ENCODE data around the gene PANX1. TPM values are rescaled to one million over a fixed set of nuclear protein-coding genes. Genes with fewer than 3 reads are reported as not detected.

The PANX1 gene
- total RNA-seq (2013; cell fraction: nucleolus; rRNA removed), result 19.3 and 20.6 TPM in 2 replicates
- 18.7 and 19.1 TPM in 2 replicates for total RNA-seq (2014; rRNA removed)
- total RNA-seq (2014; rRNA removed; fragmentation: Illumina TruSeq; extraction: Trizol), result 15.3 and 17.1 TPM in 2 replicates
- 16.2 and 17.2 TPM in 2 replicates for total RNA-seq (2021)
- 6.6 TPM for polyA plus RNA-seq (2011; ENCODE audit: low read depth)
- polyA plus RNA-seq (2011; rRNA removed), result 13.3 and 13.6 TPM in 2 replicates
- 9.4 and 10.0 TPM in 2 replicates for polyA plus RNA-seq (2011; cell fraction: cytosol; rRNA removed)
- polyA plus RNA-seq (2011; cell fraction: nucleus; rRNA removed), result 5.2 and 6.1 TPM in 2 replicates
- 6.8 and 7.4 TPM in 2 replicates for polyA plus RNA-seq (2012)
- polyA plus RNA-seq (2014; fragmentation: Illumina TruSeq; extraction: Trizol), result 14.9 and 16.2 TPM in 2 replicates
- polyA plus RNA-seq (2014; fragmentation: Nextera tagmentation; extraction: Ambion mirVana), result 1 to 10 TPM; 3.3 to 3.5 TPM
- 9.4 and 12.0 TPM in 2 replicates for polyA plus RNA-seq (2014; rRNA removed)
- 10 to 100 TPM; 14.2 to 14.7 TPM for polyA plus RNA-seq (2016; fragmentation: Nextera tagmentation; extraction: Ambion mirVana)
- polyA minus RNA-seq (2011; rRNA and poly(A)+ RNA removed), result 25.8 and 28.5 TPM in 2 replicates
- polyA minus RNA-seq (2011; cell fraction: cytosol; rRNA and poly(A)+ RNA removed), result 9.1 and 12.0 TPM in 2 replicates
- polyA minus RNA-seq (2011; cell fraction: nucleus; rRNA and poly(A)+ RNA removed), result 10.6 and 12.8 TPM in 2 replicates
- percentile 80 among the genes with signal in this experiment for Bru-seq, nascent RNA
- percentile 60 among the genes with signal in this experiment for BruChase-seq, experiment 1, labeled RNA remaining after a 6-hour chase
- BruChase-seq, experiment 2, labeled RNA remaining after a 2-hour chase, result percentile 69 among the genes with signal in this experiment
- long read RNA-seq, experiment 1, transcript PANX1-201 (5 exons, 2,769 nt), result major isoform, 10 of 13 reads
- long read RNA-seq, experiment 1, partial matches to known transcripts, result 2 of 13 reads
- long read RNA-seq, experiment 1, other reads (novel, unspliced or antisense), result 1 of 13 reads
- long read RNA-seq, experiment 2, transcript PANX1-201 (5 exons, 2,769 nt), result major isoform, 13 of 18 reads
- long read RNA-seq, experiment 2, partial matches to known transcripts, result 3 of 18 reads
- long read RNA-seq, experiment 2, other reads (novel, unspliced or antisense), result 2 of 18 reads

- Histone ChIP-seq H3K36me3 (ENCODE audit: control insufficient read depth in 2 of 2, insufficient read depth in 2 of 2, low read length in 1 of 2) (no peaks in the 10 kb centered on the region), H3K27me3 (replicated peaks in 1 of 2; ENCODE audit: control insufficient read depth in 2 of 2, insufficient read depth in 2 of 2, low read length in 1 of 2) (no peaks in the 10 kb centered on the region), H3K79me2 (ENCODE audit: control insufficient read depth, insufficient read depth, low read length) (peaks cover 62% of the 10 kb centered on the region), H3K4me3 (peak within 1 kb of the TSS; percentile 86), H3K27ac (ENCODE audit: control insufficient read depth, insufficient read depth) (peak within 1 kb of the TSS; percentile 72), H3K4me1 (ENCODE audit: control insufficient read depth, insufficient read depth, low read length) (peaks cover 10% of the 10 kb centered on the region), H4K20me1 (ENCODE audit: control insufficient read depth, insufficient read depth) (no peaks in the 10 kb centered on the region), H3K9me3 (replicated peaks; ENCODE audit: control insufficient read depth, insufficient read depth, low read length) (no peaks in the 10 kb centered on the region; the same call in 2 of the 3 replicates), H2AFZ (ENCODE audit: control insufficient read depth, low read depth, low read length) (peak within 1 kb of the TSS; percentile 90), H3K9ac (ENCODE audit: control insufficient read depth, insufficient read depth, low read length) (peak within 1 kb of the TSS; percentile 72), H3K4me2 (ENCODE audit: control insufficient read depth, insufficient read depth) (peak within 1 kb of the TSS; percentile 95)
- no peak for FAIRE-seq
- POLR2A ChIA-PET, result interaction anchor here (0.6 to 2.0 kb wide), 9 partner anchors 9 to 453 kb away, joined by 3 to 8 read pairs (median 4); no protein-coding TSS in a partner anchor
- no peak for DNase-seq (ENCODE audit: low read depth, low spot score)
- no TSS peak for BruUV-seq (replicated peaks)
- RAD21 ChIA-PET (ENCODE audit: unreplicated experiment), result interaction anchor here (1.1 to 1.6 kb wide), 5 partner anchors 9 to 931 kb away, joined by 3 to 4 read pairs (median 3); partner anchors contain the start of genes MED17 and SLC36A4
- CTCF ChIA-PET, result interaction anchor here (0.7 to 2.0 kb wide), 9 partner anchors 10 to 475 kb away, joined by 3 to 5 read pairs (median 3); no protein-coding TSS in a partner anchor
- peak; percentile 87 for ATAC-seq
- SMC1A ChIA-PET (ENCODE audit: uncharacterized antibody, unreplicated experiment), result interaction anchor here (0.9 to 1.4 kb wide), 8 partner anchors 9 to 475 kb away, joined by 3 to 5 read pairs (median 4); no protein-coding TSS in a partner anchor
- intact Hi-C loops (cut with micrococcal nuclease; ENCODE audit: unreplicated experiment), result loop anchor here (5.0 kb wide), 1 partner anchor 363 kb away; the partner anchor contains the start of genes ANKRD49 and MRE11
- in situ Hi-C loops (cut with MboI), result no loop called here
- WGBS (ENCODE audit: insufficient coverage, insufficient replicate concordance, low lambda C conversion rate, missing lambda C conversion rate), result under 1% methylated on average over 80 of the region's 92 CpGs
- 0 out of 2 replicates have a peak, but pooled peaks have one; percentile 17 for TF ChIP-seq CBFB (IDR thresholded peaks at IDR 0.05; ENCODE audit: low read depth)
- TF ChIP-seq, protein P1, sequence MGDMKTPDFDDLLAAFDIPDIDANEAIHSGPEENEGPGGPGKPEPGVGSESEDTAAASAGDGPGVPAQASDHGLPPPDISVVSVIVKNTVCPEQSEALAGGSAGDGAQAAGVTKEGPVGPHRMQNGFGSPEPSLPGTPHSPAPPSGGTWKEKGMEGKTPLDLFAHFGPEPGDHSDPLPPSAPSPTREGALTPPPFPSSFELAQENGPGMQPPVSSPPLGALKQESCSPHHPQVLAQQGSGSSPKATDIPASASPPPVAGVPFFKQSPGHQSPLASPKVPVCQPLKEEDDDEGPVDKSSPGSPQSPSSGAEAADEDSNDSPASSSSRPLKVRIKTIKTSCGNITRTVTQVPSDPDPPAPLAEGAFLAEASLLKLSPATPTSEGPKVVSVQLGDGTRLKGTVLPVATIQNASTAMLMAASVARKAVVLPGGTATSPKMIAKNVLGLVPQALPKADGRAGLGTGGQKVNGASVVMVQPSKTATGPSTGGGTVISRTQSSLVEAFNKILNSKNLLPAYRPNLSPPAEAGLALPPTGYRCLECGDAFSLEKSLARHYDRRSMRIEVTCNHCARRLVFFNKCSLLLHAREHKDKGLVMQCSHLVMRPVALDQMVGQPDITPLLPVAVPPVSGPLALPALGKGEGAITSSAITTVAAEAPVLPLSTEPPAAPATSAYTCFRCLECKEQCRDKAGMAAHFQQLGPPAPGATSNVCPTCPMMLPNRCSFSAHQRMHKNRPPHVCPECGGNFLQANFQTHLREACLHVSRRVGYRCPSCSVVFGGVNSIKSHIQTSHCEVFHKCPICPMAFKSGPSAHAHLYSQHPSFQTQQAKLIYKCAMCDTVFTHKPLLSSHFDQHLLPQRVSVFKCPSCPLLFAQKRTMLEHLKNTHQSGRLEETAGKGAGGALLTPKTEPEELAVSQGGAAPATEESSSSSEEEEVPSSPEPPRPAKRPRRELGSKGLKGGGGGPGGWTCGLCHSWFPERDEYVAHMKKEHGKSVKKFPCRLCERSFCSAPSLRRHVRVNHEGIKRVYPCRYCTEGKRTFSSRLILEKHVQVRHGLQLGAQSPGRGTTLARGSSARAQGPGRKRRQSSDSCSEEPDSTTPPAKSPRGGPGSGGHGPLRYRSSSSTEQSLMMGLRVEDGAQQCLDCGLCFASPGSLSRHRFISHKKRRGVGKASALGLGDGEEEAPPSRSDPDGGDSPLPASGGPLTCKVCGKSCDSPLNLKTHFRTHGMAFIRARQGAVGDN (IDR thresholded peaks at IDR 0.05), result peak; percentile 48; the same call in 1 of the 2 replicates
- peak; percentile 98; the same call in 1 of the 2 replicates for TF ChIP-seq ASH2L (IDR thresholded peaks at IDR 0.05; ENCODE audit: borderline replicate concordance, low read depth)
- 0 out of 2 replicates have a peak, but pooled peaks have one; percentile 71 for TF ChIP-seq NKRF (conservative IDR thresholded peaks at IDR 0.05)
- peak; percentile 64 for TF ChIP-seq PML (IDR thresholded peaks at IDR 0.05; ENCODE audit: low read length)
- peak; percentile 18 to 80; a peak in 2 of 4 replicates for TF ChIP-seq SRF (IDR thresholded peaks at IDR 0.05; ENCODE audit: low read depth in 2 of 2, low read length in 2 of 2)
- TF ChIP-seq MXI1 (IDR thresholded peaks at IDR 0.05; ENCODE audit: low read depth, low read length), result peak; percentile 73; the same call in 1 of the 2 replicates
- TF ChIP-seq NR2C1 (IDR thresholded peaks at IDR 0.05), result no peak
- 0 out of 2 replicates have a peak, but pooled peaks have one; percentile 40 for TF ChIP-seq CHD2 (IDR thresholded peaks at IDR 0.05; ENCODE audit: borderline replicate concordance, low read depth, low read length)
- 0 out of 2 replicates have a peak, but pooled peaks have one; percentile 60 for TF ChIP-seq HDGF (IDR thresholded peaks at IDR 0.05)
- TF ChIP-seq BACH1 (IDR thresholded peaks at IDR 0.05; ENCODE audit: borderline replicate concordance), result peak; percentile 50; the same call in 1 of the 2 replicates
These were observed at the start of gene PANX1 for GRCh38 chr11:94128746-94129511. PANX1 (plus strand) TSS chr11:94128841; CDS start chr11:94129313, 472 bp downstream.
